ENCODE results near the gene PDZD4.

PDZD4 gene

DNA sequence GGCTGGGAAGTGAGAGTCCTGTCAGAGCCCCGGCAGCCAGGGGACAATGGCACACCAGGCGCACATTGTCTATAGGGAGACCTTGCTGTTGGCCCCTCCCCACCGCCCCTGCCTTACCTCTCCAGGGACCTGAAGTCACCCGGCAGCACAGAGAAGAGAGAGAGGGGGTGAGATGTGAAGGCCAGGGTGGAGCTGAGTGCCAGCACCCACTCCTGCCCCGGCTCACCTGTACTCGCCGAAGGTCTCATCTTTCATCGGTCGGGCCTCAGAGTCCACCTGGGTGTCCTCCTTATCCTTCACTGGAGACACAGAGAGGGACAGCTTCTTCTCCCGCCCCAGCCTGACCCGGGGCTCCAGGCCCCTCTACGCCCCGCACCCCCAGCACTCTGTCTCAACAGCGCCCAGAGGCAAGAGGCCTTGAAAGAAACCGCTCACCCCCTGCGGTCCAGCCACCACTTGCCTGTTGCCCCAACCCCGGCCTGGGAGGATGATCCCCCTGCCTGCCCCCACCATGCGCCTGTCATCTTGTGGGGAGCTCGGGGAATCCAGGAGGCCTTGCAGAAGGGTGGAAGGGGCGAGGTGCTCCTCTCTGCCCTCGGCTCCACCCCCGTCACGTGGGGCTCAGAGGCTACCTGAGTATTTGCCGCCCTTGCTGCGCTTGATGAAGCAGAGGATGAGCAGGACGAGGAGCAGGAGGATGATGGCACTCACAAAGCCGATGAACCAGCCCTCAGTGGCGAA is 33.1 kb upstream of the PDZD4 start:
- no peak overlapping the region for H3K4me2 ChIP-seq
- H4K20me1 ChIP-seq (ENCODE audit: insufficient read depth): no peaks in the 10 kb centered on the region
- H3K36me3 ChIP-seq (ENCODE audit: insufficient read depth): no peaks in the 10 kb centered on the region
- H3K79me2 ChIP-seq (ENCODE audit: insufficient read depth, low read depth): no peaks in the 10 kb centered on the region
- peaks cover 76% of the 10 kb centered on the region; the same call in 1 of the 2 replicates for H3K27me3 ChIP-seq (ENCODE audit: insufficient read depth, low read depth)
- no peak overlapping the region for H2AFZ ChIP-seq (ENCODE audit: low read depth)
- no peaks in the 10 kb centered on the region for H3K4me1 ChIP-seq (ENCODE audit: low read depth, poor library complexity, severe bottlenecking)
- no peak overlapping the region for H3K27ac ChIP-seq
- no peak overlapping the region for H3K4me3 ChIP-seq (IDR thresholded peaks at IDR 0.05; ENCODE audit: insufficient read depth, low read depth, low read length)
- no peak overlapping the region for H3K9ac ChIP-seq
- TF ChIP-seq, protein P1, sequence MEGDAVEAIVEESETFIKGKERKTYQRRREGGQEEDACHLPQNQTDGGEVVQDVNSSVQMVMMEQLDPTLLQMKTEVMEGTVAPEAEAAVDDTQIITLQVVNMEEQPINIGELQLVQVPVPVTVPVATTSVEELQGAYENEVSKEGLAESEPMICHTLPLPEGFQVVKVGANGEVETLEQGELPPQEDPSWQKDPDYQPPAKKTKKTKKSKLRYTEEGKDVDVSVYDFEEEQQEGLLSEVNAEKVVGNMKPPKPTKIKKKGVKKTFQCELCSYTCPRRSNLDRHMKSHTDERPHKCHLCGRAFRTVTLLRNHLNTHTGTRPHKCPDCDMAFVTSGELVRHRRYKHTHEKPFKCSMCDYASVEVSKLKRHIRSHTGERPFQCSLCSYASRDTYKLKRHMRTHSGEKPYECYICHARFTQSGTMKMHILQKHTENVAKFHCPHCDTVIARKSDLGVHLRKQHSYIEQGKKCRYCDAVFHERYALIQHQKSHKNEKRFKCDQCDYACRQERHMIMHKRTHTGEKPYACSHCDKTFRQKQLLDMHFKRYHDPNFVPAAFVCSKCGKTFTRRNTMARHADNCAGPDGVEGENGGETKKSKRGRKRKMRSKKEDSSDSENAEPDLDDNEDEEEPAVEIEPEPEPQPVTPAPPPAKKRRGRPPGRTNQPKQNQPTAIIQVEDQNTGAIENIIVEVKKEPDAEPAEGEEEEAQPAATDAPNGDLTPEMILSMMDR (conservative IDR thresholded peaks at IDR 0.05; ENCODE audit: low read depth, low read length): no peak

DNA sequence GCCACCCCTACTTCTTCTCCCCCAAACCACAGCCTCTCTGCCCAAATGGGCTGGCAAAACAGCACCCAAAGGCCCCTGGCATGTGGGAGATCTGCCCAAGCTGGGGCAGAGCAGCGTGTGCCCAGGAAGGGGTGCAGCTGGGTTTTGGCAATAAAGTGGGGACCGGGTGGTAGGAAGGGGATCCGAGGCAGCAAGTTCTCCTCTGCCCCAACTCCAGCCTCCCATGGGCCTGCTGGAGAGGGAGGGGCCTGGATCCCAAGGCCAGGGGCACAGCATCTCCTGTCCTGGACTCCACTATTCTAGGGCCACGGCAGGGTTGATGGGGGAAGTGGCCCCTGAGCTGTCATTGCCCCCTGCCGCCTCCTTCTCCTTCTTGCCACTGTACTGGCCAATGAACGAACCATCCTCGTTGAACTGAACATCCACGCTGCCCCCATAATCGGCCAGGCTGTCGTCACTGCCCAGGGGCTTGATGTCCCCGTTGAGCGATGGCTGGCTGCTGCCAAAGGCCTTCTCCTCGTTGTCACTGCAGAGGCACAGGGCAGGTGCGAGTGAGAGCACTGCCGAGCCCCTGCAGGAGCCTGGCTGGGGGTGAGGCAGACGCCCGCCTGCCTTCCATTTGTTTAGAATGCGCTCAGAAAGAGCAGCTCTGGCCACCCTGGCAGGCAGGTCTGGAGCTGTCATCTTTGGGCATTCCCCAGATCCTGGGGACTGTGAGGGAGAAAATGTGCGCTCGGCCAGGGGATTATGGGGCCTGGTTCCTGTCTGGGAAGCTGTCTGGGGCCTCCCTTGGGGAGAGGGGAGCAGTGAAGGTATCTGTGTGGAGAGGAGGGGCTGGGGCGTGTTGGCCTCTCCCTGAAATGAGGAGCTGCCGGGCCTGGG is 32.3 kb upstream of the PDZD4 start:
- H3K4me2 ChIP-seq: no peak overlapping the region
- H3K4me1 ChIP-seq (ENCODE audit: low read depth, poor library complexity, severe bottlenecking): no peaks in the 10 kb centered on the region
- H4K20me1 ChIP-seq (ENCODE audit: insufficient read depth): no peaks in the 10 kb centered on the region
- H3K36me3 ChIP-seq (ENCODE audit: insufficient read depth): no peaks in the 10 kb centered on the region
- no peak overlapping the region for H2AFZ ChIP-seq (ENCODE audit: low read depth)
- H3K27ac ChIP-seq: no peak overlapping the region
- no peak overlapping the region for H3K9ac ChIP-seq
- TF ChIP-seq, protein P1 (conservative IDR thresholded peaks at IDR 0.05; ENCODE audit: low read depth, low read length): no peak
- H3K27me3 ChIP-seq (ENCODE audit: insufficient read depth, low read depth): peaks cover 77% of the 10 kb centered on the region; the same call in 1 of the 2 replicates
- H3K4me3 ChIP-seq (IDR thresholded peaks at IDR 0.05; ENCODE audit: insufficient read depth, low read depth, low read length): no peak overlapping the region
- H3K79me2 ChIP-seq (ENCODE audit: insufficient read depth, low read depth): no peaks in the 10 kb centered on the region

DNA sequence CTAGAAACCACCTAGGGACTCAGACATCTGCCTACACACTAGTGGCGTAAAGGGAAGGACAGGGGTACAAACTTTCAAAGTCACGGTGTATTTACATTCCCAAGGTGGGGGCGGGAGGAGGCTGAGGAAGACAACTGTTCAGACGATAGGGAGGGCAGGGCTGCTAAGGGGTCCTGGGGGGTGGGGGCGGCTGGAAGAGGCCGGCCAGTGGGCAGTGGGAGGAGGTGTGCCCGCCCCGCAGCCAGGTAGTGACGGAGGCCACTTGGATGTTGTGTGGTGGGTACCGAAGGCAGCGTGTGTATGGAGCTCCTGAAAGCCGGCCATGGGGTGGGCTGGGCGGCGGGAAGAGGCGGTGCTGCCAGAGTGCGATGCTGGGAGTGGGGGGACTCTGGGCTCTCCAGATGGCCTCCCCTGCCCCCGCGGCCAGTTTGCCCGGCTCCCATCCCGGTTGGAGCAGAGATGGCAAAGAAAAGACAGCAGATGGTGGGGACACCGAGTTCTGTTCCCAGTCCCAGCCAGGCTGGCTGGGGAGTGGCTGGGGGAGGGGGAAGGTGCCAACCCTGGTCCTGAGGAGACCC is 31.5 kb upstream of the PDZD4 start:
- Histone ChIP-seq H3K9ac (no peak overlapping the region), H3K4me1 (ENCODE audit: low read depth, poor library complexity, severe bottlenecking) (no peaks in the 10 kb centered on the region), H3K79me2 (ENCODE audit: insufficient read depth, low read depth) (no peaks in the 10 kb centered on the region), H4K20me1 (ENCODE audit: insufficient read depth) (no peaks in the 10 kb centered on the region), H3K36me3 (ENCODE audit: insufficient read depth) (no peaks in the 10 kb centered on the region), H3K27ac (no peak overlapping the region), H3K4me3 (IDR thresholded peaks at IDR 0.05; ENCODE audit: insufficient read depth, low read depth, low read length) (no peak overlapping the region), H3K4me2 (no peak overlapping the region), H3K27me3 (ENCODE audit: insufficient read depth, low read depth) (peaks cover 76% of the 10 kb centered on the region; the same call in 1 of the 2 replicates), H2AFZ (ENCODE audit: low read depth) (no peak overlapping the region)
- TF ChIP-seq, protein P1 (conservative IDR thresholded peaks at IDR 0.05; ENCODE audit: low read depth, low read length): no peak

DNA sequence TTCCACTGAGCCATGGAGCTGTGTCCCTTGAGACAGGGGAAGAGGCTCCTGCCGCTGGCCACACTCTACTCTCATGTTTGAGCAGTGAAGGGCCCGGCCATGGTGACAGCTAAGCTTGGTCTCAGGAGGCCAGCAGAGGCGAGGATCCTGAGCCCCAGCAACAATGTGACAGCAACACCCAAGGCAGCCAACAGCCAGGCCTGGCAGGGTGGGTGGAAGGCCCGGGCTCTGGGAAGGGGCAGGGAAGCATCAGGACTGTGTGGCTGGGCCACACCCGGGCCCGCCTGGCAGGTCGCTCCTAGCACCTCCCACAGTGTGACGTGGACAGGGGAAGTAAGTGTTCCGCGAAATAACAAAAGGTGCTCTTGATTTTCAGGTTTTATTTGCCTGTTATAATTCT is 30.8 kb upstream of the PDZD4 start:
- H3K9ac ChIP-seq: no peak overlapping the region
- no peaks in the 10 kb centered on the region for H3K4me1 ChIP-seq (ENCODE audit: low read depth, poor library complexity, severe bottlenecking)
- H3K27me3 ChIP-seq (ENCODE audit: insufficient read depth, low read depth): peaks cover 77% of the 10 kb centered on the region; the same call in 1 of the 2 replicates
- no peaks in the 10 kb centered on the region for H3K79me2 ChIP-seq (ENCODE audit: insufficient read depth, low read depth)
- TF ChIP-seq, protein P1 (conservative IDR thresholded peaks at IDR 0.05; ENCODE audit: low read depth, low read length): no peak
- H2AFZ ChIP-seq (ENCODE audit: low read depth): no peak overlapping the region
- H3K4me3 ChIP-seq (IDR thresholded peaks at IDR 0.05; ENCODE audit: insufficient read depth, low read depth, low read length): no peak overlapping the region
- no peaks in the 10 kb centered on the region for H3K36me3 ChIP-seq (ENCODE audit: insufficient read depth)
- no peaks in the 10 kb centered on the region for H4K20me1 ChIP-seq (ENCODE audit: insufficient read depth)
- H3K4me2 ChIP-seq: no peak overlapping the region
- no peak overlapping the region for H3K27ac ChIP-seq

Measured in KMS-11 (cell line).